ENCODE measurements around the gene NDUFAF8. TPM values are rescaled to one million over a fixed set of nuclear protein-coding genes. Genes with fewer than 3 reads are reported as not detected.
A peak's percentile ranks its signal among the peaks of the same experiment; 100 is the strongest.

Gene NDUFAF8
- total RNA-seq, 1 donor from 2014 or later, result 15.7 TPM

GRCh38 chr17:81250286-81251093 lies 11.4 kb downstream of the NDUFAF8 start:
- H3K36me3 ChIP-seq (ENCODE audit: control insufficient read depth in 3 of 3, insufficient read depth in 3 of 3, low read length in 3 of 3), result peaks cover 4 to 19% (median 9%) of the 10 kb centered on the region in 3 donors
- H3K27ac ChIP-seq (ENCODE audit: low read depth, low read length), result no peak overlapping the region
- H3K9me3 ChIP-seq (ENCODE audit: control insufficient read depth in 3 of 3, low read length in 3 of 3), result no peaks in the 10 kb centered on the region
- no peaks in the 10 kb centered on the region for H3K27me3 ChIP-seq (ENCODE audit: control insufficient read depth in 3 of 3, insufficient read depth in 3 of 3, low read length in 3 of 3)
- no peak overlapping the region for H3K9ac ChIP-seq (ENCODE audit: low read depth in 1 of 3, low read length in 3 of 3)
- peaks cover 9 to 18% (median 10%) of the 10 kb centered on the region in 3 donors for H3K4me1 ChIP-seq (ENCODE audit: control insufficient read depth in 3 of 3, insufficient read depth in 3 of 3, low read length in 3 of 3)
- no peak overlapping the region for H3K4me3 ChIP-seq (ENCODE audit: low read length in 3 of 3)

DNA sequence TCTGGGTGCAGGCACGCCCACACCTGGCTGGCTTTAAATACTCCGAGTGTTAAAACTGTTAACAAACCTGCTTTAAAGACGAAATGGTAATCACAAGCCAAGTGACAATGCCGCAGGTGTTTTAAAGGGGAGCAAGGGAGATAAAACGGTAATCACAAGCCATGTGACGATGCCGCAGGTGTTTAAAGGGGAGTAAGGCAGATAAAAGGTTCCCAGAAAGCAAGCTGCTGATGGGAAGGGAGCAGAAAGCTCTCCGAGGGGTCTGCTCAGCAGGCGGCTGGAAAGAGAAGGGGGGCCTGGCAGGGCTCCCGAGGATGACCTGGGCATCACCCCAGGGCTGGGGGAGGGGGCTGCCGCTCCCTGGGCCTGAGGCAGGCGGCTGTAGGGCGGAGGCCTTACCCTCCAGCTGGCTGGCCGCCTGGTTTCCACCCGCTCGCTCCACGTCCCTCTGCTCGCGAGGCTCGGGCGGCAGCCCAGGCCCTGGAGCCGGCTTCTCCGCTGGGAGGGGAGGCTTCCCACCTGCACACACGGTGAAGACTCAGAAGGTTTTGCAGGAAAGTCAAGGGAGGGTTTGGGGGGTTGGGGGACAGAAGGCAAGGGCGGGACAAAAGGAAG lies 12.1 kb downstream of the NDUFAF8 start:
- Histone ChIP-seq H3K9ac (ENCODE audit: low read depth in 1 of 3, low read length in 3 of 3) (no peak overlapping the region), H3K27ac (ENCODE audit: low read depth, low read length) (no peak overlapping the region), H3K27me3 (ENCODE audit: control insufficient read depth in 3 of 3, insufficient read depth in 3 of 3, low read length in 3 of 3) (no peaks in the 10 kb centered on the region), H3K4me3 (ENCODE audit: low read length in 3 of 3) (no peak overlapping the region), H3K36me3 (ENCODE audit: control insufficient read depth in 3 of 3, insufficient read depth in 3 of 3, low read length in 3 of 3) (peaks cover 4 to 21% (median 9%) of the 10 kb centered on the region in 3 donors), H3K9me3 (ENCODE audit: control insufficient read depth in 3 of 3, low read length in 3 of 3) (no peaks in the 10 kb centered on the region), H3K4me1 (ENCODE audit: control insufficient read depth in 3 of 3, insufficient read depth in 3 of 3, low read length in 3 of 3) (peaks cover 11 to 25% (median 15%) of the 10 kb centered on the region in 3 donors)

DNA sequence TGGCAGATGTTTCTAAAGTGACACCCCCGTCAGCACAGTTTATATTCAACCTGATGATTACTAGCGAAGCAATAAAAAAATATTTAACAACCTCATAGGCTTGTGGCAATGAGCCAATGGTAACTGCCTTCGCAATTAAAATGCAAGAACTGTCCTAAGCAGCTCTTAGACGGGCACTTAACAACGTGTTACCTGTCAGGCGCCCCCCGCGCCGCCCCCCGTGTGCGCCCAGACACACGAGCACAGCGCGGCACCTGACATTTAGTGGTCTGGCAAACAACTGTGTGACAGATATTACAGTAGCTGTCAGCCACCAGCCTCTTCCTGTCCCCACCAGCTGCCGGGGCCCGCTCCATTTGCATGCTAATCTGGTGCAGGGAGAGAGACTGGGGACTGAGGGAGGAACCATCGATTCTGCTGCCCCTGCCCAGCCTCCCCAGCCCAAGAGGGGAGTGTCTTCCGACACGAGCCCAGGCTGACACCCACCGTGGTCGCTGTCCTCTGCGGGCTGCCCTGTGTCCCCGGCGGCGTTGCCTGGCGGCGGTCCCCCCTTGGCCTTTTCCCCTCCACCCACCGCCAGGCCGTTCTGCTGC lies 12.7 kb downstream of the NDUFAF8 start:
- no peak overlapping the region for H3K4me3 ChIP-seq (ENCODE audit: low read length in 3 of 3)
- H3K9me3 ChIP-seq (ENCODE audit: control insufficient read depth in 3 of 3, low read length in 3 of 3), result no peaks in the 10 kb centered on the region
- H3K27ac ChIP-seq (ENCODE audit: low read depth, low read length), result no peak overlapping the region
- H3K36me3 ChIP-seq (ENCODE audit: control insufficient read depth in 3 of 3, insufficient read depth in 3 of 3, low read length in 3 of 3), result peaks cover 4 to 19% (median 9%) of the 10 kb centered on the region in 3 donors
- no peak overlapping the region for H3K9ac ChIP-seq (ENCODE audit: low read depth in 1 of 3, low read length in 3 of 3)
- no peaks in the 10 kb centered on the region for H3K27me3 ChIP-seq (ENCODE audit: control insufficient read depth in 3 of 3, insufficient read depth in 3 of 3, low read length in 3 of 3)
- peaks cover 11 to 26% (median 15%) of the 10 kb centered on the region in 3 donors for H3K4me1 ChIP-seq (ENCODE audit: control insufficient read depth in 3 of 3, insufficient read depth in 3 of 3, low read length in 3 of 3)

DNA sequence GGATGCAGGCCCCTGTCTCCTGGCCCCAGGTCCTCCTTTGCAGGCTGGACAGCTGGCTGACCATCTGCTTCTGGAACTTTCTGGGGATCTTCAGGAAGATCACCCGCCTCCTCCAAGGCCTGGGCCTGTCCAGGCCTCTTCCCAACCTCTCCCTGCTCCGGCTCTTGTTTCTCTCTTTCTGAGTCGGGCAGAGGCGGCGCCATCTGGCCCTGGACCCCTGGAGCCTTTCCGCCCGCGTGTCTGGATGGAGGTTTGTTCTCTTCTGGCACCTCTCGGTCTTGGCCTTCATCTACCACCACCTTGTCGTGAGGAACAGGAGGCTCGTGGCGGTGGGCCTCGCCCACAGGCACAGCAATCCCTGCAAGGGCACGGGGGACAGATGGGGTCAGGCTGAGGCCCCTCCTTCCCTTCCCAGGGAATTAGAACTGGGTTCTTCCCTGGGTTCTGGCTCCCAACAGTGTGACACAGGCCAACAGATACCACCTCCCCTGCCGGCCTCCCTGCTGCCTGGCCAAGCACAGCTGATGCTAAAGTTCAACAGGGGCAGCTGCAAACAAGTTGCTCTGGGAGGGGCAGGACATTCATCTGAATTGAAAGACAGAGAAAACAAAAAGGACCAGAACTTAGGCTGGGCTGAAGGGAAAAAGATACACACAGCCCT lies 13.3 kb downstream of the NDUFAF8 start:
- H3K4me3 ChIP-seq (ENCODE audit: low read length in 3 of 3), result no peak overlapping the region
- H3K36me3 ChIP-seq (ENCODE audit: control insufficient read depth in 3 of 3, insufficient read depth in 3 of 3, low read length in 3 of 3), result peaks cover 4 to 19% (median 9%) of the 10 kb centered on the region in 3 donors
- H3K4me1 ChIP-seq (ENCODE audit: control insufficient read depth in 3 of 3, insufficient read depth in 3 of 3, low read length in 3 of 3), result peaks cover 11 to 28% (median 15%) of the 10 kb centered on the region in 3 donors
- no peaks in the 10 kb centered on the region for H3K9me3 ChIP-seq (ENCODE audit: control insufficient read depth in 3 of 3, low read length in 3 of 3)
- H3K9ac ChIP-seq (ENCODE audit: low read depth in 1 of 3, low read length in 3 of 3), result peak overlapping the region in 1 of 3 donors; percentile 16
- H3K27ac ChIP-seq (ENCODE audit: low read depth, low read length), result no peak overlapping the region
- no peaks in the 10 kb centered on the region for H3K27me3 ChIP-seq (ENCODE audit: control insufficient read depth in 3 of 3, insufficient read depth in 3 of 3, low read length in 3 of 3)

- Histone ChIP-seq H3K27ac (ENCODE audit: low read depth, low read length) (no peak overlapping the region), H3K9me3 (ENCODE audit: control insufficient read depth in 3 of 3, low read length in 3 of 3) (no peaks in the 10 kb centered on the region), H3K9ac (ENCODE audit: low read depth in 1 of 3, low read length in 3 of 3) (no peak overlapping the region), H3K36me3 (ENCODE audit: control insufficient read depth in 3 of 3, insufficient read depth in 3 of 3, low read length in 3 of 3) (peaks cover 4 to 19% (median 9%) of the 10 kb centered on the region in 3 donors), H3K27me3 (ENCODE audit: control insufficient read depth in 3 of 3, insufficient read depth in 3 of 3, low read length in 3 of 3) (no peaks in the 10 kb centered on the region), H3K4me3 (ENCODE audit: low read length in 3 of 3) (no peak overlapping the region), H3K4me1 (ENCODE audit: control insufficient read depth in 3 of 3, insufficient read depth in 3 of 3, low read length in 3 of 3) (peaks cover 11 to 28% (median 15%) of the 10 kb centered on the region in 3 donors)
Measured at GRCh38 chr17:81252987-81253329, 13.8 kb downstream of the NDUFAF8 start.

DNA sequence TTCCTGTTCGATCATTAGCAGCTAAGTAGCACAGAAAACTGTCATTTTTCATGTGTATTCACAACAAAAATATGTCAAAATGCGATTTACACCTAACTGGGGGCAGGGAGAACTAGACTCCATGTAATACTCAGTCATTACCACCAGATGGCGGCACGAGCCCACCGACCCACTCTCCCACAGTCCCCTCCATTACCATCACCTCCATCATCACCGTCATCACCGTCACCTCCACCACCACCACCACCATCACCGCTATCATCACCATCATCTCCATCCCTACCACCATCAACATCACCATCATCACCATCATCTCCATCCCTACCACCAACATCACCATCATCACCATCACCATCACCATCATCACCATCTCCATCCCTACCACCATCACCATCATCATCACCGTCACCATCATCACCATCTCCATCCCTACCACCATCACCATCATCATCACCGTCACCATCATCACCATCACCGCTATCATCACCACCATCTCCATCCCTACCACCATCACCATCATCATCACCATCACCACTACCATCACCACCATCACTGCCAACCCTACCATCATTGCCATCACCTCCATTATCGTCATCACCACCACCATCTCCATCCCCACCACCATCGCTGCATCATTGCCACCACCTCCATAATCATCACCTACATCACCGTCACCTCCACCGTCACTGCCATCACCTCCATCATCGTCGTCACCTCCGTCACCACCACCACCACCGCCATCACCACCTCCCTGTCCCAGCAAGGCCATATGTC lies 14.4 kb downstream of the NDUFAF8 start:
- Histone ChIP-seq H3K9ac (ENCODE audit: low read depth in 1 of 3, low read length in 3 of 3) (no peak overlapping the region), H3K27me3 (ENCODE audit: control insufficient read depth in 3 of 3, insufficient read depth in 3 of 3, low read length in 3 of 3) (no peaks in the 10 kb centered on the region), H3K27ac (ENCODE audit: low read depth, low read length) (no peak overlapping the region), H3K36me3 (ENCODE audit: control insufficient read depth in 3 of 3, insufficient read depth in 3 of 3, low read length in 3 of 3) (peaks cover 6 to 24% (median 12%) of the 10 kb centered on the region in 3 donors), H3K4me1 (ENCODE audit: control insufficient read depth in 3 of 3, insufficient read depth in 3 of 3, low read length in 3 of 3) (peaks cover 11 to 28% (median 15%) of the 10 kb centered on the region in 3 donors), H3K9me3 (ENCODE audit: control insufficient read depth in 3 of 3, low read length in 3 of 3) (no peaks in the 10 kb centered on the region), H3K4me3 (ENCODE audit: low read length in 3 of 3) (no peak overlapping the region)

DNA sequence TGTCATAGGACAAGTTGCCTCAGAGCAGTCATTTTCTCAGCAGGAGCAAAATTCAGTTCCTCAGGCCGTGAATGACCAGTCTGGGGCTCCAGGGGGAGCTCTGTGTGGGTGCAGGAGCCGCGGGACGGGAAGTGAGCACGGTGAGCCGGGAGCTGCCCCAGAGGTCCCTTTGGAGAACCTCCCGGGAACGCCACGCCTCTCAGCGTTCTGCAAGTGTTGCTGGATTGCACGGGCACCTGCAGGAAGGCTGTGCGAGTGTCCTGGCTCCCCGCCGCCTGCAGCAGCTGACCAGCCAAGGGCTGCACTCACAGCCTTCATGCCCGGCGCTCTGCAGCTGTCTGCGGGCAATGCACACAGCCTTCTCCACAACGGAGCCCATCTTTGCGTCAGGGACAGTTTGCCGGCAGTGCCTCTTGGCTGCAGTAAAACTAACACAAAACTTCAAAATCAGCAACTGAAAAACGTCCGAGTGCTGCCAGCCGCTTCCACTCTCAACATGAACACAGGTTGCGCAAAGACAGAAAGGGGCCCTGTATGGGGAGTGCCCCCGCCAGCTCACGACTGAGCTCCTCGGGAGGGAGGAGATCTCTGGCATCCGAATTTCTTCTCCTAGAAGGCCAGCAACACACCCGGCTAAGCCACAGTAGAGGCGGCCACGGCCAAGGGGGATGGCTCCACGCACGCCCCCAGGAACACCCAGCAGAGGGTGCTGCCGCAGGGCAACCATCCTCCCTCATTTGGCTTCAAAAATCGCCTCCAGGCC lies 16.0 kb downstream of the NDUFAF8 start:
- Histone ChIP-seq H3K36me3 (ENCODE audit: control insufficient read depth in 3 of 3, insufficient read depth in 3 of 3, low read length in 3 of 3) (peaks cover 13 to 34% (median 22%) of the 10 kb centered on the region in 3 donors), H3K9ac (ENCODE audit: low read depth in 1 of 3, low read length in 3 of 3) (peak overlapping the region; percentile 3 to 66 (median 12)), H3K9me3 (ENCODE audit: control insufficient read depth in 3 of 3, low read length in 3 of 3) (no peaks in the 10 kb centered on the region), H3K4me3 (ENCODE audit: low read length in 3 of 3) (peak overlapping the region; percentile 39 to 43 (median 41)), H3K27ac (ENCODE audit: low read depth, low read length) (peak overlapping the region; percentile 5), H3K4me1 (ENCODE audit: control insufficient read depth in 3 of 3, insufficient read depth in 3 of 3, low read length in 3 of 3) (peaks cover 11 to 28% (median 15%) of the 10 kb centered on the region in 3 donors), H3K27me3 (ENCODE audit: control insufficient read depth in 3 of 3, insufficient read depth in 3 of 3, low read length in 3 of 3) (no peaks in the 10 kb centered on the region)

DNA sequence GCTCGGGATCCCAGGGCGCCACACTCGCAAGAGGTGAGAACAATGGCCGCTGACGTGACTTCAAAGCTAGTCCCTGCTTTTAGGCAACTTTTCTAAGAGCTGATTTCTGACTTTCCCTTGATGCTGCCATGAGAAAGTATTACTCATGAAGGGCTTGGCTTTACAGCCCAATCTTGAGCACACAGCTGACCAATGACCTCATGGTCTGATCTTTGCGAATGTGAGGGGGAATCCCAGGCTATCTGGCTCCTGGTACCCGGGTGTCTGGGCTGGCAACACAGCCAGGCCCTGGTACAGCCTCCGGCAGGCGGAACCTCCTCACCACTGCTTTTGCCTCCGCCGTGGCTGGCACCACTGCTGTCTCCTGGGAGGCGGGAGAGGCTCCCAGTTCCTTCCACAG lies 17.5 kb downstream of the NDUFAF8 start:
- Histone ChIP-seq H3K4me1 (ENCODE audit: control insufficient read depth in 3 of 3, insufficient read depth in 3 of 3, low read length in 3 of 3) (peaks cover 11 to 28% (median 15%) of the 10 kb centered on the region in 3 donors), H3K27me3 (ENCODE audit: control insufficient read depth in 3 of 3, insufficient read depth in 3 of 3, low read length in 3 of 3) (no peaks in the 10 kb centered on the region), H3K9me3 (ENCODE audit: control insufficient read depth in 3 of 3, low read length in 3 of 3) (no peaks in the 10 kb centered on the region), H3K36me3 (ENCODE audit: control insufficient read depth in 3 of 3, insufficient read depth in 3 of 3, low read length in 3 of 3) (peaks cover 22 to 36% (median 30%) of the 10 kb centered on the region in 3 donors), H3K4me3 (ENCODE audit: low read length in 3 of 3) (no peak overlapping the region), H3K27ac (ENCODE audit: low read depth, low read length) (no peak overlapping the region), H3K9ac (ENCODE audit: low read depth in 1 of 3, low read length in 3 of 3) (peak overlapping the region in 1 of 3 donors; percentile 25)

DNA sequence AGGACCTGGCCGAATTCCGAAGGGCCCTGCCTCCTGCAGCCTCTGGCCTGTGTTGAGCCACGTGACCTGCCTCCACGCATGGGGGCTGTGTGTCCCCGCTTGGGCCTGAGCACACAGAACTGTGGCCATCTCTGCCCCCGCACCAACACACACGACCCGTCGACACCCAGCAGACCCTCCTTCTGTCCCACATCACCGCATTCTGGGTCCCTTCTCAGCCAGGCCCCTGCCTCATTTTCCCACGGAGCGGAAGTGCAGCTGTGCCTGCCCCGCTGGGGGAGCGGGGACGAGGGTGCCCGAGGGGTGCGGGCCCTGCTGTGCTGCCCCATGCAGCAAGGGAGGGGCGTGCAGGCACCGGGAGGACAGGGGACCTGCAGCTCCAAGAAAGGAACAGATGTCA lies 18.4 kb downstream of the NDUFAF8 start:
- no peak overlapping the region for H3K9ac ChIP-seq (ENCODE audit: low read depth in 1 of 3, low read length in 3 of 3)
- peaks cover 26 to 35% (median 33%) of the 10 kb centered on the region in 3 donors for H3K36me3 ChIP-seq (ENCODE audit: control insufficient read depth in 3 of 3, insufficient read depth in 3 of 3, low read length in 3 of 3)
- no peaks in the 10 kb centered on the region for H3K27me3 ChIP-seq (ENCODE audit: control insufficient read depth in 3 of 3, insufficient read depth in 3 of 3, low read length in 3 of 3)
- no peak overlapping the region for H3K27ac ChIP-seq (ENCODE audit: low read depth, low read length)
- H3K4me1 ChIP-seq (ENCODE audit: control insufficient read depth in 3 of 3, insufficient read depth in 3 of 3, low read length in 3 of 3), result peaks cover 11 to 28% (median 15%) of the 10 kb centered on the region in 3 donors
- H3K9me3 ChIP-seq (ENCODE audit: control insufficient read depth in 3 of 3, low read length in 3 of 3), result no peaks in the 10 kb centered on the region
- H3K4me3 ChIP-seq (ENCODE audit: low read length in 3 of 3), result no peak overlapping the region
